Omental fat pad (tissue), 4 donors: ENCODE data around the gene CYTIP. TPM values are rescaled to one million over a fixed set of nuclear protein-coding genes. Genes with fewer than 3 reads are reported as not detected.

Experiments
- ATAC-seq: fragments of 150-250 bp; one replicate; pipeline ENCODE4 v1.9.1; 2016; ENCODE audit warnings: mild to moderate bottlenecking, moderate library complexity; ENCODE audit not compliant: low FRiP score
- DNase-seq: peaks from one replicate; pipeline ENCODE4 v3.0.0-alpha.2; 2019; ENCODE audit warnings: low spot score
- CTCF ChIP-seq, 3 donors: fragments of 450-650 bp; IDR thresholded peaks; one replicate each; pipeline ENCODE4 v1.5.1; 2016 to 2017; ENCODE audit warnings: antibody characterized with exemption in 3 of 3, mild to moderate bottlenecking in 3 of 3, moderate library complexity in 2 of 3
- total RNA-seq, 4 donors: library from RNA; depleted of rRNA; stranded (reverse); fragments of >200 nt; gene quantifications; one replicate each; pipeline ENCODE4 v1.1.0, GENCODE V29; 2016

Gene CYTIP
- 10 to 100 TPM; 13.4 to 26.1 (median 17.5) TPM for total RNA-seq

- ATAC-seq (no peak), DNase-seq (no peak)
Observed at GRCh38 chr2:157443795-157444640, at the start of gene CYTIP. Gene CYTIP (minus strand): TSS chr2:157444089. CDS start chr2:157444020, 69 bp downstream.

GRCh38 chr2:157492189-157492773, 48.4 kb upstream of the CYTIP start:
- DNase-seq (no peak), ATAC-seq (no peak)
- no peak for TF ChIP-seq CTCF (IDR thresholded peaks at IDR 0.05)

More at GRCh38 chr2:157443795-157444640, at the start of gene CYTIP:
- TF ChIP-seq CTCF (IDR thresholded peaks at IDR 0.05): no peak

GRCh38 chr2:157489983-157490382, 46.1 kb upstream of the CYTIP start:
- DNase-seq (no peak), ATAC-seq (no peak)
- TF ChIP-seq CTCF (IDR thresholded peaks at IDR 0.05): no peak

GRCh38 chr2:157488877-157489276, 45.0 kb upstream of the CYTIP start:
- DNase-seq: no peak
- ATAC-seq: no peak
- no peak for TF ChIP-seq CTCF (IDR thresholded peaks at IDR 0.05)

GRCh38 chr2:157487747-157488146, 43.9 kb upstream of the CYTIP start:
- ATAC-seq: no peak
- DNase-seq: no peak
- no peak for TF ChIP-seq CTCF (IDR thresholded peaks at IDR 0.05)

- ATAC-seq: no peak
Observed at GRCh38 chr2:157487271-157487610, 43.4 kb upstream of the CYTIP start.

More at GRCh38 chr2:157487271-157487610, 43.4 kb upstream of the CYTIP start:
- no peak for DNase-seq
- TF ChIP-seq CTCF (IDR thresholded peaks at IDR 0.05): no peak
